GM12874 (cell line): ENCODE results near the gene APEH.

Experiments used
- CTCF ChIP-seq: IDR thresholded peaks from 2 replicates; pipeline ENCODE4 v1.5.1; 2011; ENCODE audit warnings: low read depth, mild to moderate bottlenecking, control low read depth, low read length, moderate library complexity; ENCODE audit not compliant: insufficient read depth

Gene APEH

GRCh38 chr3:49629866-49630265 lies 44.3 kb upstream of the APEH start:
- no peak for TF ChIP-seq CTCF

GRCh38 chr3:49630784-49631183 lies 43.4 kb upstream of the APEH start:
- TF ChIP-seq CTCF: no peak

- no peak for TF ChIP-seq CTCF
Observed at GRCh38 chr3:49634736-49635135, 39.4 kb upstream of the APEH start.

- TF ChIP-seq CTCF: no peak
Observed at GRCh38 chr3:49636883-49637609, 37.1 kb upstream of the APEH start.

GRCh38 chr3:49638445-49638844 lies 35.7 kb upstream of the APEH start:
- TF ChIP-seq CTCF: no peak

- no peak for TF ChIP-seq CTCF
Observed at GRCh38 chr3:49639551-49639950, 34.6 kb upstream of the APEH start.

GRCh38 chr3:49641292-49641691 lies 32.9 kb upstream of the APEH start:
- no peak for TF ChIP-seq CTCF
